HG03097 (cell line): ENCODE measurements around the gene VHLL.

ENCODE experiments used
- ATAC-seq: cut with Tn5 transposase; IDR thresholded peaks from one replicate; pipeline ENCODE4 v1.9.1; 2021; ENCODE audit not compliant: unreplicated experiment, low FRiP score

The VHLL gene

DNA sequence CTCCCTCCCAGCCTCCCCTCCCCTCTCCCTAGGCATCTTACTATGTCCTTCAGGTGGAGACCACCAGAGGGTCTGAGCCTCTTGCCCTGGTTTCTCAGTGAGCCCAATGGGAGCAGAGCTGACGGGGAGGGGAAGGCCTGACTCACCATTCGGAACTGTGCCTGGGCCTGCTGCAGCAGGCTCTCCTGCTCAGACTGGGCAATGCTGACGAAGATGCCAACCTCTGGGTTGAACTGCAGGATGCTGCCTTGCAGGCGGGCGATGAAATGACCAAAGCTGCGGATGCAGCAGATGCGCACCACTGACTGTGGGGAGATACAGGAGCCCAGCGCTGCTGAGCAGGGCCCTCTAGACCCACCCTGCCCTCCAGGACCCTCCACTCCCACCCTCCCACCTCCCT, 40.2 kb downstream of the VHLL start:
- ATAC-seq: no peak

DNA sequence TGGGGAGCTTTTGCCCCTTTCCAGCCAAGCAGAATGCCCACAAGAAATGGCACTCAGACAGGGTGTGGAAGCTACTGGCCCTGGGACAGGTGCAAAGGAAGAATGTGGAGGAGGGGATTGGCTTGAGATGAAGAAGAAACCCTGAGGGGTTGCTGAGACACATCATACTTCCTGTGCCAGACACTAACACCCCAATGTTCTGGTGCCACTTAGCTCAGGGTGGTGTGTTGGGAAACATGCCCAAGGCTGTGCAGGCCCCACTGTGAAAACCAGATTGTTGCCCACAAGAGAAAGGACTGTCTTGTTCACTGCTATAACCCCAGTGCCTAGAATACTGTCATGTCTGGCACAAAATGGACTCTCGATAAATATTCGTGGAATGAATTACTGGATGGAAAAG, 41.4 kb downstream of the VHLL start:
- ATAC-seq: no peak

DNA sequence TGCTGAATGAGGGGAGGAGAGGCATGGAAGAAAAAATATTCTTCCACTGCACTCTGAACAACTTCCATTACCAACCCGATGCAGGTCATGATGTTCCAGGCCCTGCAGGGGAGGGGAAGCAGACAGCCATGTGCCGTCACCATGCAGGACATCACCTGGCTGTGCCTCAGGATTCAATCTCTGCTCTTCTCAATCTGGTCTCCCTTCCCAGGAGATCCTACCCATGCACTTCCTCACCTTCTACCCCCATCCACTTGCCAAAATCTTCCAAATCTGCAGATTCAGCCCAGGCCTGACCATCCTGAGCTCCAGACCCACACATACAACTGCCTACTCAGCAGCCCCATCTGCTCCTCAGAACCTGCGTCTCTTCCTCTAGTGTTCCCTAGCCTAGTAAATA, 45.5 kb downstream of the VHLL start:
- ATAC-seq: no peak

DNA sequence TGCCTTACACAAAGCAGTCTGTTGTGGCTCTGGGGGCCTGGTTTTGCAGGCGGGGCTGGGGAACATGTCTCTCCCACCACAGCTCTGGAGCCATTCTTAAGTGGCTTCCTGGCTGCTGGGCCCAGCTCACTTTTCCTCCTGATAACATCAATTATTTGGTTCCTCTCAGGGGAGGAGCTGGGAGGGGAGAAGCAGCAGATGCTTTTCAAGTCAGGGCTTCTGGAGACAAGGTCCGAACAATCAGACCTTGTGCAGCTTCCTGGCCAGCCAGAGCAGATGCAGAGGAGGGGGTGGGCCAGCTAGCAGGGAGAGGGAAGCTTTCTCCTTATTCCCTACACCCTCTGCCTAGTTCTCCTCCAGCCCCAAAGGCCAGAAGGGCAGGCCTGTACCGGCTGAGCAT, 47.6 kb downstream of the VHLL start:
- ATAC-seq: no peak

DNA sequence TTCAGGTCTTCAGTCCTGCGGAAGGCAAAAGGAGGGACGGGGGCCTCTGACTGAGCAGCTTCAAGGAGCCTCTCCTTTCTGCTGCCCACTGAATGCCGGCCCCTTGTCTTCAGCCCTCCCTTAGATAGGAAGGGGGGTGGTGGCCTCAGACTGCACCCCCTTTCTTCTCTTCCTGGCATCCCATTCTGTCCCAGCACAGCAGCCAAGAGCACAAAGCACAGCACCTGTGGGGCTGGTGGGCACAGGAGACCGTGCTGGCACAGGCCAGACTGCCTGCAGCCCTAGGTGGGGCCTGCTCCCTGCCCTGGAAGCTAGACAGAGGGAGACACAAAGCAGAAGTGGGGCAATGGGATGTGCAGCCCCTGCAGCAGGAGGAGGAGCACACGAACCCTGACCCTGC, 49.5 kb downstream of the VHLL start:
- no peak for ATAC-seq
